DMS79 treated with DMSO at 0.1 percent for 48 hours (cell line): ENCODE results near the gene SHISA6.

Experiments used
- DNase-seq: peaks from one replicate; lab custom pipeline; 2025; lab: John Stamatoyannopoulos, UW

The SHISA6 gene

GRCh38 chr17:11240841-11241610 lies at the start of gene SHISA6:
SHISA6 (plus strand) TSS chr17:11241213.
- DNase-seq, result no peak

GRCh38 chr17:11195801-11196200 lies 45.2 kb upstream of the SHISA6 start:
- no peak for DNase-seq

GRCh38 chr17:11204991-11205390 lies 36.0 kb upstream of the SHISA6 start:
- DNase-seq, result no peak

GRCh38 chr17:11205659-11206058 lies 35.4 kb upstream of the SHISA6 start:
- DNase-seq, result no peak

- DNase-seq, result no peak
These were observed 31.1 kb upstream of the SHISA6 start for GRCh38 chr17:11209906-11210305.

DNA sequence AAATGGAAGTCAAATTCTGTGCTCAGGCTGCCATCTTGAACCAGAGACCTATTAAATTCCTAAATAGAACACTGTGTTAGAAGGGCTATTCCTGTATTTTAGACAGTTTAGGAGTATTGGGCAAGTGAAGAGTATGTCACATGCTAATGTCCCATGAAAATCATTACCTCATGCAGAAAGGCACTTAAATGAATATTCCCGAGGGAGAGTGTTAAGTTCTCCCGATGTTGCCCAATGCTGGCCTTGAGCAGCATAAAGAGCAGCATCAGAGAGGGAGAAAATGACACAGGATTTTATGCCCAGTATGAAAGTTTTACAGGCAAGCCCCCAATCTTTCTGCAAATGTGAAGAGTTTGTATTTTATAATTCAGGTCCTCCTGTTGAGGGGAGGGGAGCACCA lies 28.2 kb upstream of the SHISA6 start:
- no peak for DNase-seq

DNA sequence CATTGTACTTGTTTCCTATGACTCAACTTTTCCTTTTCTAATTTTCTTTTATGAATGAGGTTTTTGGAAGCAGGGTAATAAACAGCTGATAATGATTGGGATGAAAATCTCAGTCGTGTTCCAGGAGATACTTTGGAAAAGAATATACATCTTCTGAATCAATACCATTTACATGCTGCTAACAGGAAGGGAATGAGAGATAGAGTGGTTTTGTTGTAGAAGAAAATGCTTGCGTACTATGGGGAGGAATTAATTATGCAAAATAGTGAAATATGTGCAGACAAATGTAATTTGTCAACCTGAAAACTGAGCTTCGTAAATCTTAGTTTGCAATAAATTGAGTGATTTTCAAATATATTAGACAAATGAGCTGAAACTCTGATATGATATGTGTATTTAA lies 24.0 kb upstream of the SHISA6 start:
- DNase-seq, result no peak

DNA sequence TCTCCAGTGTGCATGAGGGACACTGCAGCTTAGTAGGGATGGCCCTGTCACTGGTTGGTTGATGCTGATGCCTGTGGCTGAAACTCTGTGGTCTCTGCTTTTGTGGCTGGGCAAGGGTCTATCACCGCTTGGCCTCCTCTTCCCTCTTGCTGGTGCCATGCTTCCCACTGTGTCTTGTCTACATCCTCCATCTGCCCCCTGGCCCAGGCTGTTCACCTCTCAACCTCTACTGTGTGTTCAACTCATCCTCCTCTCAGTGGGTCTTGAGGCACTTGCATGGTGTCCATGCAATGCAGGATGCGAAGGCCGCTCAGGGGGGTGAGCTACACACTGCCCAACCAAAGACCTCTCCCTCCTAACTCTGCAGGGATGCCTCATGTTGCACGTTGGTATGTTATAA lies 19.8 kb upstream of the SHISA6 start:
- DNase-seq, result no peak

GRCh38 chr17:11221721-11222120 lies 19.3 kb upstream of the SHISA6 start:
- DNase-seq, result no peak

GRCh38 chr17:11238705-11239104 lies 2.3 kb upstream of the SHISA6 start:
- DNase-seq, result no peak

DNA sequence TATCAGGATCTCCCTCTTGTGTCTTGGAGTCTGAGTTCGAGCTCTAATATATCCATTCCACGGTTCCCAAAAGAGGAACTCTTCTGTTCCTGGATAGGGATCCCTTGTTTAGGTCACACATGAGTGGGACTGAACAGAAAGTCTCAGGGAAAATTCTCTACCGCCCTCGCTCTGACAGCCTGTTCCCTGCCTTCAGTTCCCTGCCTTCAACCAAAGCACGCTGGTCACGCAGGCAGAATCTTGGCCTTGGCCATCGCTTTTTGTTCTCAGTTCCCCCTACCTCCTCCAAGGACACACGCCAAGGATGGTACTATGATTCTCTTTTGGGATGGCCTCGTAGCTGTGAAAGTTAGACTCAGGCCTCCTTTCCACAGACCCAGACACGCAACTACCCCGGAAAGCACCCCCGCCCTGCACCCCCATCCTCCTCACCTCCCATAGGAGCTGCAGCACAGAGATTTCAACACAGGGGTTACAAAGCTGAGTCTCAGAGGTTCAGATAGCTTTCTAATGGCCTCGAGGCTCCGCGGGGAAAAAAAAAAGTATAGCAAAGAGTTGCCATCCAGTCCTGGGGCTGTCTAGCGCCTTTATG lies 1.5 kb upstream of the SHISA6 start:
- no peak for DNase-seq

DNA sequence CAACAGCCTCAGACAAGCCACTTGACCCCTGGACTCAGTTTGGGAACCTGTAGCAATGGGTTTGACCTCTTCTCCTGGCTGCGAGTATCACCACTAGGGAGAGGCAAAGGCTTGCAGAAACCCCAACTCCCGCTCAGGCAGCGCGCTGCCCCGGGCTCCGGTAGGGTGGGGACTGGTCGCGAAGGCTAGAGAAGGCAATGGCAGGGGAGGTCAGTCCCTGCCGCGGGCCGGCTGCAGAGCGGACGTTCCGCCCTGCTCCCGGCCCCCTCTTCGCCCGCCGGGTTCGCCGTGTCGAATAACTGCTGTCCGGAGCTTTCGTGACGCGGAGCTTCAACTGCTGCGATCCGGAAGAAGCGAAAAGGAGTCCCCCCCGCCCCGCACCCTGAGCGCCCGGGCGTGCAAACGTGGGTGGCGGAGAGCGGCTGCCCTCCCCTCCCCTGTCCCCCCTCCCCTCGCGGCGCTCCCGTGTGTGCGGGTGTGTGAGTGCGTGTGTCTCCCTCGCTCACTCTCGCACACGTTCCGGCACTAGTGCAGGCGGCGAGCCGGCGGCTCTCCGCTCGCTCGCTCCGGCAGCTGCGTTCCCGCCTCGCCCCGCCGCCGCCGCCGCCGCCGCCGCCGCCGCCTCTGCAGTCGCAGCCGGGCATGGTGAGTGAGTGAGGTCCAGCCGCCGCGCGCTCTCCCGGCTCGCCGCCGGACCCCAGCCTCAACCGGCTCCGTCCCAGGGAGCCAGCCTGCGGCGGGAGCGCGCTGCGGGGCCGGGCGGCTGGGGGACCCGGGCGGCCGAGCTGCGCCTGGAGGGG lies 772 bp upstream of the SHISA6 start:
- DNase-seq, result no peak

DNA sequence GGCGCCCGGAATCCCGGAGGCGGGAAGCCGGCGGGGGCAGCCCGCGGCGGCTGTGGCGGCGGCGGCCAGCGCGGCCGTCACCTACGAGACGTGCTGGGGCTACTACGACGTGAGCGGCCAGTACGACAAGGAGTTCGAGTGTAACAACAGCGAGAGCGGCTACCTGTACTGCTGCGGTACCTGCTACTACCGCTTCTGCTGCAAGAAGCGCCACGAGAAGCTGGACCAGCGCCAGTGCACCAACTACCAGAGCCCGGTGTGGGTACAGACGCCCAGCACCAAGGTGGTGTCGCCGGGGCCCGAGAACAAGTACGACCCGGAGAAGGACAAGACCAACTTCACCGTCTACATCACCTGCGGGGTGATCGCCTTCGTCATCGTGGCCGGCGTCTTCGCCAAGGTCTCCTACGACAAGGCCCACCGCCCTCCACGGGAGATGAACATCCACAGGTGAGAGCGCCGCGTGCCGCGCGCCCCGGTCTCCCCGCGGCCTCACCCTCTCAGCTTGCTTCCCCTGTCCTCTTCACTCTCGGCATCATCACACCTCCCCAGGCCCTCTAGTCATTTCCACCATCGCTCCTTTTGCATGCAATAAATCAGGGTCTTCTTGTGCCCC lies 706 bp downstream of the SHISA6 start:
- DNase-seq, result no peak

- DNase-seq, result no peak
These were observed 1.4 kb downstream of the SHISA6 start for GRCh38 chr17:11242411-11242810.

DNA sequence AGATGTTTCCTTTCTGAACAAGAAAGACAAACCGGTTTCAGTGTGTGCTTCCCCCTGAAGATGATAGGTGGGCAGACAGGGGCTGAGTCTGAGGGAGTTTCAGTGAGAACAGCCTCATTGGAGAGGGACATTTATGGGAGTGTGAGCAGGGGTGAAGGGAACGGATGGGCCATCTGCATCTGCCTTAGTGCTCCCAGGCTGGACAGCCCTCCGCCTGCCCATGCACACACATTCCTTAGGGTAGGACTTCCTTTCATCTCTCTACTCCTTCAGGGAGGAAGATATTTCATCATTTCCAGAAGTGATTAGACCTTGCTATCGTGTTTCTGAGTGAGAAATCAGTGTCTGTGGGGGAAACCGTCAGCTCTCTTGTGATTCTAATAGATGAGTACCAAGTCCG lies 3.8 kb downstream of the SHISA6 start:
- DNase-seq, result no peak

GRCh38 chr17:11245187-11245586 lies 4.2 kb downstream of the SHISA6 start:
- no peak for DNase-seq

DNA sequence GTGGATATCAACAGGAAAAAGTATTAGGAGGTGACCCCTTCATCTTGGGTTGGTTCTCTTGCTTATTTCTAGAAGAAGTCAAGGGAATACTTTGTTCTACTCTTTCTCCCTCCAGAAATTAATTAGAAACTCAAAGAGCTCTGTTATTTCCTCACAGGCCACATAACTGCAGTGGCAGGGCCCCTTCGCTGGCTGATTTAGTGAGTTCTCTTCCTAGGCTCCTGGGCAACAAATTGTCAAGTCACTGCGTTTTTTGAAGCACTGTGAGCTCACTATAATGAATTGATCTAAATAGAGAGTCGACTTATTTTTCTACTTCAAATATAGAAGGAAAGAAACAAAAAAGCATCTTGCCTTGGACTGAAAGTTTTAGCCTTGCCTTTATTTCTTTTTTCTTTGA lies 4.8 kb downstream of the SHISA6 start:
- no peak for DNase-seq

DNA sequence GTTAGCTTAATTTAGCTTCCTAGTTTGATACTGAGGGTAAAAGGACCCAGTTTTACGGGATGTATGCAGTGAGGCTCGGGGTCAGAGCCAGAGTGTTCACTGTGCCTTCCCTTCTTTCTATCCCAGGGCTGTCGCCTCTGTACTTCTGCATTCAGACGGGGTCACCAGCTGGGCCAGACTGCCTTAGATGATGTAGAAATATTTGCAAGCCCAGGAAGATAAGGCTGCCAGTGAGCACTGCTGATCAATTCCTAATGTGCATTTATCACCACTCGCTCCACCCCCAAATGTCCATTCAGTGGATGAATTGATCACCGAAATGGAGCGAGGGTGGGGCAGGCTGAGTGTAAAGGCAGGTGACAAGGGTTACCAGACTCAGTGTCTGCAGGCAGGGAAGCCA lies 9.1 kb downstream of the SHISA6 start:
- DNase-seq, result no peak

- no peak for DNase-seq
These were observed 10.6 kb downstream of the SHISA6 start for GRCh38 chr17:11251561-11252107.

- DNase-seq, result no peak
These were observed 11.1 kb downstream of the SHISA6 start for GRCh38 chr17:11252146-11252545.

GRCh38 chr17:11256877-11257276 lies 15.9 kb downstream of the SHISA6 start:
- no peak for DNase-seq

DNA sequence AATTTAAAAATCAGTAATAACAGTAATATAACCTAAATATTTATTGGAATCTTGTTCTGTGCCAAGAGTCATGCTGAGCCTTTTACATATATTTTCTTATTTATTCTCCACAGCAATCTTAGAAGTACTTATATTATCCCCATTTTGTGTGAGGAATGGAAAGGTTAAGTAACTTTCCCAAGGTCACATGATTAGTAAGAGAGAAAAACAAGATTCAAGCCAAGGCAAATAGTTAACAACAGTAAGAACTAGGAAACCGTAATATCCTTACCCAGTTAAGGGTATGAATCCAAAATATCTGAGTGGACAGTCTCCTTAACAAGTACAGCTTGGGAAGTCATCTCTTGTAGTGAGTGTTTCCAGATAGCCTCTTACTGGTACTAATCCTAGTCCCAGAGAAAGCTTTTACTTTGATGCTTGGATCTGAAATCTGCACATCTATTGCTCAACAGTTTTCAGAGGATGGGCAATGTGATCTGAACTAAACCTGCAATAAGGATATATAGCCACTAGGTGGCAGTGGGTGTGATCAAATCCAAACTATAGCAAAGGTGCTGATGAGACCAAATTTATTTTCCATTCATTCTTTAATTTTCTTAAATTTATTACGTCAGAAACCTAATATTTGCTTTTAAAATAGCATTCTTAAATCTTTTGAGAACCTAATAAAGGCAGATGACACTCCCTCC lies 23.3 kb downstream of the SHISA6 start:
- no peak for DNase-seq
